A549 treated with dexamethasone at 1 μM for 4 hours (cell line): ENCODE measurements around the gene RPS6KB2. TPM values are rescaled to one million over a fixed set of nuclear protein-coding genes. Genes with fewer than 3 reads are reported as not detected.

Source experiments
- total RNA-seq: library from RNA; stranded (reverse); fragments of 200-300 nt; extraction: Qiagen RNA extraction; gene quantifications from 5 replicates; pipeline ENCODE4 v1.2.3, GENCODE V29; 2022

Gene RPS6KB2
- 37.3 to 50.0 TPM (median 48.8 TPM) in 5 replicates for total RNA-seq

DNA sequence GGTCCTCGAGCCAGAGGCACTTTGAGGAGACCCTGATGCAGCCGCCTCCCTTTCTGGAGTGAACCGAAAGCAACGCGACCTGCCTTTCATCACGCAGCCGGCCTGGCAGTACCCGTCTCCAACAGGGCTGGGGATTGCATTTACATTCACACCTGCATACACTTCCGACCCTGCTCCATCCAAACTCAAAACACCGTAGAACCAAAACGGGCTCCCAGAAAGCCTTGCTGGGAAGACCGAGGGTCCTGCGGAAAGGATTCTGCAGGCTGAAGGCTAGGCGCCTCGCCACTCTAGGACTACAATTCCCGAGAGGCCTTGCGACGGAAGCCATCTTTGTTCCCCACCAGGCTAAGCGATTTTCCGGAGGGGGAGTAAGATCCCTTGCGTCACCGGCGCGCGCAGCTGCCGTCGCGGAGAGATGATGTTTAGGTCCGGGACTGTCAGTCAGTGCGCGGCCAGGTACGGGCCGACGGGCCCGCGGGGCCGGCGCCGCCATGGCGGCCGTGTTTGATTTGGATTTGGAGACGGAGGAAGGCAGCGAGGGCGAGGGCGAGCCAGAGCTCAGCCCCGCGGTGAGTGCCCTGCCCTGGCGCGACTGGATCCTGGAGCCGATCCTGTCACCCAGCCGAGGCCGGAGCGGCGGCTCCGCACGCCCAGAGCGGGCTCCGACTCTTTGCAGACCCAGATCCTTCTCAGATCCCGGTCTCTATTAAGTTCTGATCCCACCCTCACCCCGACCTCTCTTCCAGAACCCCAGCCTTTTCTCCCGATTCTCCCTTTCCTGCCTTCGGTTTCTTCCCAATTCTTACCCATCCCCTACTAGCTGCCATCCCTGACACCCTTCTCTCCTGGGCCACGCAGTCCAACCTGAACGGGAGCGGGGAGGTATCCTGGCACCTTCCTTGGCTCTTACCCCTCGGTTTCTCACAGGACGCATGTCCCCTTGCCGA lies at the start of gene RPS6KB2:
RPS6KB2 (plus strand) TSS at position 443 of the 950 bp plus-strand sequence; CDS start at position 495, 52 bp downstream.

GRCh38 chr11:67391304-67392182 lies 36.8 kb upstream of the RPS6KB2 start, which contains the start of gene RAD9A:
RAD9A (plus strand) TSS chr11:67391986; CDS start chr11:67392045, 59 bp downstream.

GRCh38 chr11:67401495-67402191 lies 26.7 kb upstream of the RPS6KB2 start, which contains the start of gene PPP1CA:
PPP1CA (minus strand) TSS chr11:67401858; CDS start chr11:67401782, 76 bp downstream.

DNA sequence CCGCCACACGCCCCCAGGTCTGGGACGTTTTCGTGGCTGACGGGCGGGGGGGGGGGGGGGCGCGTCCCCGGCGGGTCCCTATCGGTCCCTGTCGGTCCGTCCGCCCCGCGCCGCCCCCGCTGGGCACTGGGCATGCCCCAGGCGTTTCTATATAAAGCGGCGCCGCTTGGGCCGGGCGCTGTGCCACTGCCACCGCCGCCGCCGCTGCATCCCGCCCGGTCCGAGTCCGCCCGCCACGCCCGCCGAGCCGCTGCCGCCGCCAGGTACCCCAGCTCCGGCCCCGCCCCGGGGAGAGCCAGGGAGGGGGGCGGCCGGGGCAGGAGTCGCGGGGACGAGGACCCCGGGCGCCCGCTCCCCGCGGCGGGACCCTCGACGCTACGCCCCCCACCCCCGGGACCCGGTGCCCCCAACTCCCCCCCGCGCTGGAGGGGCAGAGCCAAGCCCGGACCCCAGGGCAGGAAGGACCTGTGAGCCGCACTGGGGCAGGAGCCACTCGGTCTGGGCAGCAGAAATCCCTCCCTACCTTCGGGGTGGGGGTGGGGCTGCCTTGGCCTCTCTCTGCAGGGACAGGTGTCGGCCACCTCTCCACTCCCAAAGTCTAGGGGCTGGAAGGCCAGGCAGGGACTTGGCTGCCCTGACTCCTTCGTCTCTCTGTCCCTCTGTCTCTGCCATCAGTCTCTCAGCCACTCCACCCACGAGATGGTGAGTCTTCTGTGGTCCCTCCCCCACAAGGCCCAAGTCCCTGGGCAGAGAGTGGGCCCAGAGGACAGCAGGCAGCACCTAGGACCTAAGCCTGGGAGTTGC lies 12.6 kb upstream of the RPS6KB2 start, which contains the start of gene CARNS1:
CARNS1 (plus strand) TSS at position 178 of the 804 bp plus-strand sequence; CDS start at position 700, 522 bp downstream.

DNA sequence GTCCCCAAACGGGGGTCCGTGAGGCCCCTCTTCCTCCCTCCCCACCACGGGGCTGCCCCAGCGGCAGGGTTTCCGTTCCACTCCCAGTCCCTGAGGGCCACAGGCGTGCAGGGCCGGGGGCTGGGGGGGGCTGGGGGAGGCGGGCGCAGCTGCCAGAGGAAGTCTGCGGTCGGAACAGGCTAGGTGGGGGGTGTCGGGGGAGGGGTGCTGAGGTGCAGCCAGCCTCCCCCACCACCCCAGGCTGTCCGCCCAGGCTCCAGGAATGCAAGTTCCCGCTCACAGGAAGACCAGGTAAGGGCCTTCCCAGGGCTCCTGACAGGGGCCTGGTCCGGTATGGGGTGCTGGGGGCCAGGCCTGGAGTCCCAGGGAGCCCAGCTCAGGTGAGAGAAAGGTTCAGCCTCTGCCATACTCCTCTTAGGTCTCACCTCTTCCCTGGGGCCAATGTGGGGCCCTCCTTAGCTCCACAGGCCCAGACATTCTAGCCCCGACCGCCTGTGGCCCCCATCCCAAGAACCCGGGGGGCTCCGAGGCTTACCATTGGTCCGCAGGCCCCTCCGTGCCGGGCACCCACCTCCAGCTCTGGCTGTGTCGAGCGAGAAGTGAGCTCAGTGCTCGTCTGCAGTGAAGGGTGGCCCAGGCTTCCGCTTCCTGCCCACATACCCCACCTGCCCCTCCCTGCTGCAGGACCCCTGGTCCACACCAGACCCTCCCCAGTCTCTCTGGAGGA lies 9.0 kb downstream of the RPS6KB2 start, which contains the start of gene PTPRCAP:
PTPRCAP (minus strand) TSS at position 601 of the 727 bp plus-strand sequence; CDS start at position 538, 63 bp downstream.

DNA sequence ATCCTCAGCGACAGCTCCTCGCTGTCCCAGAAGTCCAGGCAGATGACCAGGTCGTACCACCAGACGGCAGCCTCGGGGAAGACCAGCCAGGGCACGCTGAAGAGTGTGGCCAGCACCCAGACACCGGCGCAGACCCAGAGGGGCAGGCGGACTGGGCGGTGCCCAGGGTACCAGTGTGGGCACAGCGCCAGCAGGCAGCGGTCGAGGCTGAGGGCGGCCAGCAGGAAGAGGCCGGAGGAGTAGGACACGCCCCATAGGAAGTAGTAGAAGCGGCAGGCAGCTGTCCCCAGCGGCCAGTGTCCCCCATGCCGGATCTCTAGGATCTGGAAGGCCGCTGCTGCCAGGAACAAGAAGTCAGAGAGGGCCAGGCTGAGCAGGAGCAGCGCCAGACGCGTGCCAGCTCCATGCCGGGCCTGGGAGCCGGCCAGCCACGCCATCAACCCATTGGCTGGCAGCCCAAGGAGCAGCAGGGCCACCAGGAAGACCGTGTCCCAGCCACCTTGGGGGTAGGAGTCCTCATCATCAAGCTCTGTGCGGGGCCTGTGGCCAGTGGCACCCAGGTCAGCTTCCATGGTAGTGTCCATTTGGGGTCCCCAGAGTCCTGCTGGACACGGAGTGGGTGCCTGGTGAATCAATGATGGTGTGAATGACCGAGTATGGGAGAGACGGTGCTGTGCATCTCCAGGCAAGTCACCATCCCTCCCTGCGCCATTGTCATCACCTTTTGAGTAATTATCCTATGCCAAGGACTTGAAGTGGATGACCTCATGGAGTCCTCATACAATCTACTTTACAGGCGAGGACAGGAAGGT lies 24.1 kb downstream of the RPS6KB2 start, which contains the start of gene GPR152:
GPR152 (minus strand) TSS at position 589 of the 812 bp plus-strand sequence; CDS start at position 584, 5 bp downstream.

GRCh38 chr11:67455054-67455453 lies 26.8 kb downstream of the RPS6KB2 start, which contains the start of gene CABP4:
CABP4 (plus strand) TSS chr11:67455354; CDS start chr11:67455424, 70 bp downstream.

DNA sequence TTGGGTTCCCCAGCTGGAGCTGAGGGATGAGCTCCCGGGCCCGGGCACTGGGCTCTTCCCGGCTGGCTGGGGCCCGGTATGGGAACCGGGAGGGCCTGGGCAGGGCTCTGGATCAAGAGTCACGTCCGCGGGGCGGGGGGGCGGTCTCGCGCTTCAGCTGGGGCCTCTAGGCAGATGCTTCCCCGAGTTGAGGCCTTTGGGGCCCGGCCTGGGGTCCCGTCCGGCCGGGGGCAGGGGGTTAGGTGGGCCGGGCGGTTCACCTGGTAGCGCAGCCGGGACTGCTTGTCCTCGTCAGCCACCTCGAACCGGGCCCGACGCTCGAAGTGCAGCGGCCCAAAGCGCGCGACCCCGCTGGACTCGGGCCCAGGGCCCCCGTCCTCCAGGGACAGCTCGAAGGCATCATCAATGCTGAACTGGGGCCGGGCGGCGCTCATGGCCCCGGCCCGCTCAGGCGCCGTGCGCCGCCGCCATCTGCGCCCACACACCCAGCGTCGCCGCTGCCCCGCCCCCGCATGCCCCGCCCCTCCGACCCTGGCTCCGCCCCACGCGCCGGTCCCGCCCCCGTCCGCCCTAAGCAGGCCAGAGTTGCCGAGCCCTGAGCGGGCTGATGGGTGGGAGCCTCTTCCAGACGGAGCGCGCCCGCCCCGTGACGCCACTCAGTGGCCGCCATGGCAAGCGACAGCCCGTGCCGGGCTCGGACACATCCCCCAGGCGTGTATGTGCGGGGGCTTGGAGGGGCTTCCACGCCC lies 40.6 kb downstream of the RPS6KB2 start, which contains the start of gene TMEM134:
TMEM134 (minus strand) TSS at position 493 of the 749 bp plus-strand sequence; CDS start at position 434, 59 bp downstream.

GRCh38 chr11:67482827-67483798 lies 54.8 kb downstream of the RPS6KB2 start, which contains the start of gene AIP:
AIP (plus strand) TSS chr11:67483026; CDS start chr11:67483159, 133 bp downstream.

Other genes with a start within 250 kb of the RPS6KB2 start
- 21.3 to 34.9 TPM (median 32.5 TPM) in 5 replicates for gene GRK2, start 162.0 kb upstream of the RPS6KB2 start, total RNA-seq
- gene ANKRD13D, start 139.2 kb upstream of the RPS6KB2 start, total RNA-seq = 13.3 to 25.0 TPM (median 22.5 TPM) in 5 replicates
- 16.4 to 20.9 TPM (median 18.4 TPM) in 5 replicates for gene SSH3, start 125.0 kb upstream of the RPS6KB2 start, total RNA-seq
- 172 to 195 TPM (median 183 TPM) in 5 replicates for gene POLD4, start 74.9 kb upstream of the RPS6KB2 start, total RNA-seq
- 28.8 to 36.7 TPM (median 32.5 TPM) in 5 replicates for gene CLCF1, start 54.9 kb upstream of the RPS6KB2 start, total RNA-seq
- 17.4 to 25.4 TPM (median 23.1 TPM) in 5 replicates for gene RAD9A, start 36.5 kb upstream of the RPS6KB2 start, total RNA-seq
- 264 to 298 TPM (median 276 TPM) in 5 replicates for gene PPP1CA, start 26.6 kb upstream of the RPS6KB2 start, total RNA-seq
- gene TBC1D10C, start 24.4 kb upstream of the RPS6KB2 start, total RNA-seq = 0.07 to 0.22 TPM (median 0.12 TPM) in 4 of 5 replicates, not detected in the other
- 0.03 to 0.16 TPM (median 0.11 TPM) in 5 replicates for gene CARNS1, start 12.8 kb upstream of the RPS6KB2 start, total RNA-seq
- gene PTPRCAP, start 9.2 kb downstream of the RPS6KB2 start, total RNA-seq = 0.18 to 0.39 TPM (median 0.28 TPM) in 5 replicates
- 42.1 to 61.9 TPM (median 59.9 TPM) in 5 replicates for gene CORO1B, start 15.0 kb downstream of the RPS6KB2 start, total RNA-seq
- gene GPR152, start 24.2 kb downstream of the RPS6KB2 start, total RNA-seq = 0.07 TPM in 1 of 5 replicates, not detected in the others
- gene CABP4, start 26.9 kb downstream of the RPS6KB2 start, total RNA-seq = not detected in 5 replicates
- 37.1 to 67.8 TPM (median 58.9 TPM) in 5 replicates for gene TMEM134, start 40.8 kb downstream of the RPS6KB2 start, total RNA-seq
- 40.6 to 43.2 TPM (median 43.0 TPM) in 5 replicates for gene AIP, start 54.5 kb downstream of the RPS6KB2 start, total RNA-seq
- 21.8 to 40.9 TPM (median 38.0 TPM) in 5 replicates for gene PITPNM1, start 76.9 kb downstream of the RPS6KB2 start, total RNA-seq
- gene CDK2AP2, start 79.7 kb downstream of the RPS6KB2 start, total RNA-seq = 57.8 to 84.5 TPM (median 82.5 TPM) in 5 replicates
- not detected in 5 replicates for gene CABP2, start 95.0 kb downstream of the RPS6KB2 start, total RNA-seq
- gene GSTP1, start 155.3 kb downstream of the RPS6KB2 start, total RNA-seq = 1,418 to 1,585 TPM (median 1,568 TPM) in 5 replicates
- gene NDUFV1, start 178.4 kb downstream of the RPS6KB2 start, total RNA-seq = 130 to 145 TPM (median 142 TPM) in 5 replicates
- gene NUDT8, start 201.4 kb downstream of the RPS6KB2 start, total RNA-seq = 8.5 to 12.6 TPM (median 11.3 TPM) in 5 replicates
- gene TBX10, start 211.3 kb downstream of the RPS6KB2 start, total RNA-seq = not detected in 5 replicates
- gene ACY3, start 222.2 kb downstream of the RPS6KB2 start, total RNA-seq = 0.89 to 1.7 TPM (median 1.1 TPM) in 5 replicates
- gene ALDH3B2, start 246.1 kb downstream of the RPS6KB2 start, total RNA-seq = 0.04 to 0.06 TPM (median 0.06 TPM) in 3 of 5 replicates, not detected in the others